Prostate gland (tissue), 2 donors: ENCODE data around the gene ZNF469. TPM values are rescaled to one million over a fixed set of nuclear protein-coding genes. Genes with fewer than 3 reads are reported as not detected.

ENCODE experiments used
- DNase-seq: peaks from one replicate; pipeline ENCODE4 v3.0.0-alpha.2; 2019; ENCODE audit warnings: low spot score
- H3K27ac ChIP-seq, 2 donors: fragments of 200-600 bp; sonication (generic); 2 replicates each; pipeline ENCODE4 v1.5.1; 2017 to 2019
- H3K27me3 ChIP-seq: fragments of 200-600 bp; sonication (generic); replicated peaks from 2 replicates; pipeline ENCODE4 v1.5.1; 2019; ENCODE audit not compliant: insufficient read depth
- H3K36me3 ChIP-seq, 2 donors: fragments of 200-600 bp; sonication (generic); 1 replicate in 1 of 2; 2 replicates in 1 of 2; pipeline versions ENCODE4 v1.5.1 to v1.8.1; 2017 to 2019
- H3K4me1 ChIP-seq: fragments of 200-600 bp; sonication (generic); replicated peaks from 2 replicates; pipeline ENCODE4 v1.5.1; 2019
- H3K4me3 ChIP-seq, 2 donors: fragments of 200-600 bp; sonication (generic); 2 replicates each; pipeline ENCODE4 v1.5.1; 2017 to 2019
- H3K9me3 ChIP-seq: fragments of 200-600 bp; sonication (generic); 2 replicates; pipeline ENCODE4 v1.5.1; 2017
- CTCF ChIP-seq, 4 experiments: fragments of 200-600 bp in 2 of 4; fragments of 450-650 bp in 2 of 4; sonication (generic) in 2 of 4; IDR thresholded peaks; 1 replicate in 3 of 4; 2 replicates in 1 of 4; pipeline ENCODE4 v1.5.1; 2016 to 2019; ENCODE audit warnings: antibody characterized with exemption in 4 of 4, mild to moderate bottlenecking in 2 of 4, moderate library complexity in 2 of 4
- POLR2A ChIP-seq: fragments of 450-650 bp; IDR thresholded peaks from one replicate; pipeline ENCODE4 v1.6.1; 2016; ENCODE audit warnings: antibody characterized with exemption, mild to moderate bottlenecking
- POLR2AphosphoS5 ChIP-seq: sonication (generic); formaldehyde crosslinking; IDR thresholded peaks from one replicate; pipeline ENCODE4 v1.6.1; 2017; ENCODE audit warnings: antibody characterized with exemption
- WGBS: methylation state at CpG from one replicate; pipeline ENCODE4 v1.1.5; 2018; 5-methylcytosine and 5-hydroxymethylcytosine counted together
- intact Hi-C: fragments of 100-400 bp; cut with DNase I; formaldehyde crosslinking; loops from one replicate; pipeline ENCODE4 v1.14.2; 2022
- total RNA-seq, 2 donors: library from RNA; depleted of rRNA; stranded (reverse); fragments of >200 nt; gene quantifications; one replicate each; pipeline ENCODE4 v1.1.0, GENCODE V29; 2016

Gene ZNF469
- total RNA-seq, 2 donors from 2014 or later = 3.6 to 4.4 TPM

DNA sequence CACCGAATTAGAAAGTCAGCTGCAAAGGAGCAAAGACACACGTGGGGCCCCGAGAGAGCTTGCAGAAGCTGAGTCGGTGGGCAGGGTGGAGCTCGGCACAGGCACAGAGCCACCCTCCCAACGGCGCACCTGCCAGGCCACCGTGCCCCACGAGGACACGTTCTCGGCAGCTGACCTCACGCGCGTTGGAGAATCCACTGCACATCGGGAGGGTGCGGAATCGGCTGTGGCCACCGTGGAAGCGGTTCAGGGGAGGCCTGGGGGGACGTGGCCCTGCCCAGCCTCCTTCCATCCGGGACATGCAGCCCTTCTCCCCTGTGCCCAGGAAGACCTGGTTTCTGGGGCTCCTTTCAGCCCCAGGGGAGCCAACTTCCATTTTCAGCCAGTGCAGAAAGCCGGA lies 49.4 kb downstream of the ZNF469 start:
- DNase-seq = no peak
- 92% methylated on average over 16 of the region's 22 CpGs for WGBS
- no peaks in the 10 kb centered on the region for H3K36me3 ChIP-seq
- H3K9me3 ChIP-seq = no peaks in the 10 kb centered on the region
- H3K4me1 ChIP-seq = peaks cover 6% of the 10 kb centered on the region
- no peak overlapping the region for H3K4me3 ChIP-seq
- intact Hi-C loops = loop anchor here (10.0 kb wide), 2 partner anchors 147 to 447 kb away; no protein-coding TSS in a partner anchor
- H3K27me3 ChIP-seq = no peaks in the 10 kb centered on the region
- H3K27ac ChIP-seq = no peak overlapping the region
- TF ChIP-seq POLR2A (no peak), POLR2AphosphoS5 (no peak), CTCF (IDR thresholded peaks at IDR 0.05) (no peak)

Other genes with a start within 250 kb of the ZNF469 start
- 10 to 100 TPM in 1 of 2 donors, 1 to 10 TPM in 1; 4.1 to 21.5 TPM for gene ZFPM1, start 70.3 kb downstream of the ZNF469 start, total RNA-seq
- gene ZC3H18, start 187.4 kb downstream of the ZNF469 start, total RNA-seq = 10 to 100 TPM; 26.7 to 50.7 TPM